Measurements from ENCODE around the gene PLA2G4A. TPM values are rescaled to one million over a fixed set of nuclear protein-coding genes. Genes with fewer than 3 reads are reported as not detected.

PLA2G4A gene
- total RNA-seq, 2 donors from 2014 or later, result 3.1 to 6.3 TPM

DNA sequence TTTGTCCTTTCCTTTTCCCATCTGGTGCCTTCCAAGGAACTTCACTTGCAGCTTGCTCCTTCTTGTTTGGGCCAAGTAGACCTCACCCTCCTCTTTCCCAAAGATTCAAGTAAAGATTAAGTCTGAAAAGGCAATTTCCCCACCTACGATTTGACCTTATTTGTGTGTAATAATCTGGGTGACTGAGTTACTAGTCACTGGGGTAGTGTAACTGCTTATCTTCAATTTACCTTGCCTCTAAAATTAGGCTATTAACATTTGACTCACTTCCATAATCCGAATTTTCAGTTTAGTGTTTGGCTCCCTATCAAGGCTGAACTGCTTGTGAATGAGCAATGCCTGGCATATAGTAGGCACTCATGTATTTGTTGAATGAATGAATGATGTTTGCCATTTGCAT is 59.6 kb downstream of the PLA2G4A start:
- no peak for DNase-seq
- Histone ChIP-seq H3K4me1 (no peaks in the 10 kb centered on the region), H3K9me3 (no peaks in the 10 kb centered on the region), H3K4me3 (no peak overlapping the region), H3K36me3 (no peaks in the 10 kb centered on the region), H3K9ac (ENCODE audit: low read depth in 2 of 2, low read length in 2 of 2) (no peak overlapping the region), H3K27me3 (no peaks in the 10 kb centered on the region), H3K27ac (no peak overlapping the region)
- intact Hi-C loops (cut with DNase I), result no loop called here
- TF ChIP-seq, protein P1, sequence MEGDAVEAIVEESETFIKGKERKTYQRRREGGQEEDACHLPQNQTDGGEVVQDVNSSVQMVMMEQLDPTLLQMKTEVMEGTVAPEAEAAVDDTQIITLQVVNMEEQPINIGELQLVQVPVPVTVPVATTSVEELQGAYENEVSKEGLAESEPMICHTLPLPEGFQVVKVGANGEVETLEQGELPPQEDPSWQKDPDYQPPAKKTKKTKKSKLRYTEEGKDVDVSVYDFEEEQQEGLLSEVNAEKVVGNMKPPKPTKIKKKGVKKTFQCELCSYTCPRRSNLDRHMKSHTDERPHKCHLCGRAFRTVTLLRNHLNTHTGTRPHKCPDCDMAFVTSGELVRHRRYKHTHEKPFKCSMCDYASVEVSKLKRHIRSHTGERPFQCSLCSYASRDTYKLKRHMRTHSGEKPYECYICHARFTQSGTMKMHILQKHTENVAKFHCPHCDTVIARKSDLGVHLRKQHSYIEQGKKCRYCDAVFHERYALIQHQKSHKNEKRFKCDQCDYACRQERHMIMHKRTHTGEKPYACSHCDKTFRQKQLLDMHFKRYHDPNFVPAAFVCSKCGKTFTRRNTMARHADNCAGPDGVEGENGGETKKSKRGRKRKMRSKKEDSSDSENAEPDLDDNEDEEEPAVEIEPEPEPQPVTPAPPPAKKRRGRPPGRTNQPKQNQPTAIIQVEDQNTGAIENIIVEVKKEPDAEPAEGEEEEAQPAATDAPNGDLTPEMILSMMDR (IDR thresholded peaks at IDR 0.05), result no peak

DNA sequence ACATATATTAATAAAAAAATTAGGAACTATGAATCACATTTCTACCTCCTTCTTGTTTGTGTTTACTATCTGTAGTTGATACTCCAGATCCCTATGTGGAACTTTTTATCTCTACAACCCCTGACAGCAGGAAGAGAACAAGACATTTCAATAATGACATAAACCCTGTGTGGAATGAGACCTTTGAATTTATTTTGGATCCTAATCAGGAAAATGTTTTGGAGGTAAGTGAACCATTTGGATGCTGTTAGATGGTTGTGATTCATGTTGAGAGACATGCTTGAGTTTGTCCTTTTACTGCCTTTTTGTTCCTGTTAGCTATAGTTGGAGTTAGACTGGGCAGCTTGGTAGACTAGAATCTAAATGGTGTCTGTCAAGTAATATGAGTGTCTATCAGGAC is 64.2 kb downstream of the PLA2G4A start:
- TF ChIP-seq, protein P1 (IDR thresholded peaks at IDR 0.05), result no peak
- no peaks in the 10 kb centered on the region for H3K4me1 ChIP-seq
- intact Hi-C loops (cut with DNase I), result no loop called here

DNA sequence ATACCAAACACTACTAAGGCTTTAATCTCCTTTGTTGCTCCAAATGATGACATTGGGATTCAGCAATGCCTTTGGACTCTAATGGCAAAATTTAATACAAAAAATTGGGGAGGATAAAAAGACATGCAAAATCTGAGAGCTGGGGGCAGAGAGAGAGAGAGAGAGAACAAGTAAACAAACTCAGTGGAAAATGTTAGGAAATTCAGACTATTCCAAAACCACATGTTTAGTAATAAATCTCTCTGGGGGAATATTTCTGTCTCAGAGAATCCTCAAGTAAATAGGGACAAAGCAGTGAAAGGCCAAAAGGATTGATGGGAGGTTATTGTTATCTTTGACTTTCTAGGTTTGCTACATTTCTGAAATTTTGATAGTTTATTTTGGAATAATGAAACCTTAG is 65.7 kb downstream of the PLA2G4A start:
- intact Hi-C loops (cut with DNase I), result no loop called here
- no peaks in the 10 kb centered on the region for H3K4me1 ChIP-seq
- no peaks in the 10 kb centered on the region for H3K27me3 ChIP-seq
- TF ChIP-seq, protein P1 (IDR thresholded peaks at IDR 0.05), result no peak
- no peak overlapping the region for H3K9ac ChIP-seq (ENCODE audit: low read depth in 2 of 2, low read length in 2 of 2)
- H3K36me3 ChIP-seq, result no peaks in the 10 kb centered on the region
- no peak overlapping the region for H3K4me3 ChIP-seq
- H3K27ac ChIP-seq, result no peak overlapping the region
- H3K9me3 ChIP-seq, result no peaks in the 10 kb centered on the region
- DNase-seq, result no peak

More for the DNA sequence above, 64.2 kb downstream of the PLA2G4A start:
- Histone ChIP-seq H3K36me3 (no peaks in the 10 kb centered on the region), H3K27ac (no peak overlapping the region), H3K27me3 (no peaks in the 10 kb centered on the region), H3K9me3 (no peaks in the 10 kb centered on the region), H3K4me3 (no peak overlapping the region), H3K9ac (ENCODE audit: low read depth in 2 of 2, low read length in 2 of 2) (no peak overlapping the region)
- no peak for DNase-seq

DNA sequence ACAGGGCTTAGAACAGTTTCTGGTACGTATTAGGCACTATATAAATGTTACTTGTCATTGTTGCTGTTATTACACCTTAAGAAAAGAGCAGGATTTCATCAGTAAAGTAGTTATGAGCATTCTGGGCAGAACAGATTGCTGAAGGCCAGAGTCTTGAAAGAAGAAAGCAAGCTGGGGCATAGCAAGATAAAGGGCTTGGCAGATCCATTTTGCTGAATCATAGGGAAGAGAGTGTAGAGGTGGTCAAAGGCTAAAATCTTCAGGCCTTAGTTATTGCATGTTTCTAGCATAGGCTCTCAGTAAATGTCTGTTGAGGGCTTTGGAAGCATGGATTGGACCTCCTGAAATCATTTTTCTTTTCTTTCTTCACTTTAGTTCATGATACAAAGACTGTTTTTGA is 67.5 kb downstream of the PLA2G4A start:
- no peak for DNase-seq
- no peak overlapping the region for H3K27ac ChIP-seq
- H3K4me1 ChIP-seq, result no peaks in the 10 kb centered on the region

DNA sequence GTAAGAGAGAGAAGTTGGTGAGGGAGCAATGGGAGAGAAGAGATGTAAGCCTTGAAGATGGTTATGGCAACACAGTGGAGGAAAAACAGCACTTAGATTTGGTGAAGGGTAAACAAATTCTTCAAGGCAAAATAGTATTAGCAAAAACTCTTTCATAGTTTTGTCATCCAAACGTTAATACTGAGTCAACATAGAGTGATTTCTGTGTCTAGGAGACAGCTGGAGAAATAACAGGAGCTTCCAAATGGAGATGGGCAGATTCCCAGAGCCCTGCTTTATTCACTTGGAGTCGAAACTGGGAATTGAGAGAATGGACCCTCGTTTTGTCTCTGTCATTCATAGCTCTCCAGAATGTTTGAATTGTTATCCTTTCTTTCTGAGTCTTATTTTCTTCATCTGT is 68.3 kb downstream of the PLA2G4A start:
- Histone ChIP-seq H3K4me3 (no peak overlapping the region), H3K9ac (ENCODE audit: low read depth in 2 of 2, low read length in 2 of 2) (no peak overlapping the region), H3K9me3 (no peaks in the 10 kb centered on the region), H3K27ac (no peak overlapping the region), H3K4me1 (no peaks in the 10 kb centered on the region), H3K36me3 (no peaks in the 10 kb centered on the region), H3K27me3 (no peaks in the 10 kb centered on the region)
- TF ChIP-seq, protein P1 (IDR thresholded peaks at IDR 0.05), result no peak
- intact Hi-C loops (cut with DNase I), result no loop called here
- DNase-seq, result no peak

More for the DNA sequence above, 67.5 kb downstream of the PLA2G4A start:
- Histone ChIP-seq H3K36me3 (no peaks in the 10 kb centered on the region), H3K9ac (ENCODE audit: low read depth in 2 of 2, low read length in 2 of 2) (no peak overlapping the region), H3K27me3 (no peaks in the 10 kb centered on the region), H3K9me3 (no peaks in the 10 kb centered on the region), H3K4me3 (no peak overlapping the region)
- TF ChIP-seq, protein P1 (IDR thresholded peaks at IDR 0.05), result no peak
- intact Hi-C loops (cut with DNase I), result no loop called here

DNA sequence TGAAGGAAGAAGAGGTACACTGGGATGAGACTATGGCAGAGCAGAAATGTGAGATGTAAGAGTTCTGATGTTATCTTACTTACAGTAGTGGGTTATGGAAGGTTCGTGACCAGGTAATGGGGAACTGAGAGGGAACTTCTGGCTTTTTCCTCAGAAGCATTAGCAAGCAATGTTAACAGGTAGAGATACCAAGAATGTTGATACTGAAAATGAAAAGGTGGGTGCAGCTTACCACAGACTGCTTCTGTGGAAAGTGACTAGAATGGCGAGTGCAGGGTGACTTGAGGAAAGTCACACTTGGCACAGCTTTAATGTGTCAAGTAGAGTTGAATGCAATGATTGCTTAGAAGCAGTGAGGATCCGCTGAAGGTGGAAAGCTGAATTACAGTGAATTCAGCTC is 70.8 kb downstream of the PLA2G4A start:
- no peaks in the 10 kb centered on the region for H3K9me3 ChIP-seq
- no peak for DNase-seq

More for the DNA sequence above, 70.8 kb downstream of the PLA2G4A start:
- TF ChIP-seq, protein P1 (IDR thresholded peaks at IDR 0.05), result no peak
- Histone ChIP-seq H3K27me3 (no peaks in the 10 kb centered on the region), H3K36me3 (no peaks in the 10 kb centered on the region), H3K4me3 (no peak overlapping the region), H3K27ac (no peak overlapping the region), H3K4me1 (no peaks in the 10 kb centered on the region), H3K9ac (ENCODE audit: low read depth in 2 of 2, low read length in 2 of 2) (no peak overlapping the region)
- intact Hi-C loops (cut with DNase I), result no loop called here
